ENCODE measurements around the gene ARPP21.

- no peak for TF ChIP-seq CTCF (IDR thresholded peaks at IDR 0.05; ENCODE audit: low read depth, low read length, poor library complexity, severe bottlenecking)
- TF ChIP-seq EZH2phosphoT487 (IDR thresholded peaks at IDR 0.05; ENCODE audit: borderline replicate concordance, low read length), result no peak
Observed at GRCh38 chr3:35743218-35743617, 103.9 kb downstream of the ARPP21 start.

Data from DOHH2 (cell line).